DND-41 (cell line): ENCODE results near the gene KCTD6.

Experiments
- CTCF ChIP-seq: IDR thresholded peaks from 2 replicates; pipeline ENCODE4 v1.5.1; 2012; ENCODE audit warnings: borderline replicate concordance, low read length, moderate library complexity, mild to moderate bottlenecking; ENCODE audit not compliant: poor library complexity, severe bottlenecking; ENCODE audit errors: extremely low read depth
- EZH2 ChIP-seq: IDR thresholded peaks from 3 replicates; pipeline ENCODE4 v1.6.1; 2012; ENCODE audit warnings: borderline replicate concordance, low read depth, mild to moderate bottlenecking, moderate library complexity, low read length, inconsistent platforms; ENCODE audit not compliant: severe bottlenecking

DNA sequence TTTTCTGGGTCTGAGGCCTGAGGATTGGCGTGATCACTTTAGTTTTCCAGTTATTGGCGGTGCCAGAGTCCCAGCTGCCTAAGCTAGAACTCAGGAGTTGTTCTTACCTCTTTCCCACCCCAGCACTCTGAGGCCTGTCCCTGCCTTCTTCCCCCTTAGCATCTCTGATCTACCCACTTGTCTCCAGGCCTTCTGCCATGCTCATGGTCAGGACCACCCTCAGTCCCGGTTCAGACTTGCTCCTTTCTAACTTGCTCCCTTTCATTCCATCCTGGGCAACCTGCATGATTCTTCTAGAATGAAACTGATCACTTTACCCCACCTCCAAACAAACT is 29.4 kb downstream of the KCTD6 start:
- TF ChIP-seq CTCF: no peak
- no peak for TF ChIP-seq EZH2
